MM.1S (cell line): ENCODE results near the gene TMEM143.

Experiments used
- CTCF ChIP-seq: fragments of 300-600 bp; sonication (generic); IDR thresholded peaks from 2 replicates; pipeline ENCODE4 v1.5.1; 2016; ENCODE audit warnings: antibody characterized with exemption, low read length, mixed read lengths
- EZH2 ChIP-seq: fragments of 300-600 bp; sonication (generic); optimal IDR thresholded peaks from 2 replicates; pipeline ENCODE3; 2017; ENCODE audit warnings: low read depth, mild to moderate bottlenecking, antibody characterized with exemption, low read length, mixed read lengths
- EZH2phosphoT487 ChIP-seq: fragments of 300-600 bp; sonication (generic); IDR thresholded peaks from 2 replicates; pipeline ENCODE4 v1.6.1; 2018; ENCODE audit warnings: antibody characterized with exemption, low read length

DNA sequence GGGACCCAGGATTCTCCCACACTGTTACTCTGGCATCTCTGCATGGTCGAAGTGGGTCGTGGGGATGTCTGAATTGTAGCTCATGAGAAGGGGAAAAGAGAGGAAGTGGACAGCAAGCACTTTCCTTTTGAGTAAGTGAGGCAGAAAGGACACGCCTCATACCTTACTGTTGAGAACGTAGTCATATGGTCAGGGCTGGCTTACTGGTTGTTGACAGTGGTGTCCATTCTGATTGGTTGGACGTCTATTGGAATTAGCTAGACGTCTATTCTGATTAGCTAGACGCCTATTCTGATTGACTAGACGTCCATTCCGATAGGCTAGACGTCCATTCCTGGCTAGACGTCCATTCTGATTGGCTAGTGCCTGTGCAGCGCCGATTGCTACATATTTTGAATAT lies 42.1 kb upstream of the TMEM143 start:
- TF ChIP-seq CTCF (no peak), EZH2phosphoT487 (no peak), EZH2 (no peak)
